Astrocyte (in vitro differentiated cells and primary cell): ENCODE data around the gene DCUN1D3.

Source experiments
- CTCF ChIP-seq: IDR thresholded peaks from 2 replicates; pipeline ENCODE4 v1.5.1; 2011; ENCODE audit warnings: low read depth, mild to moderate bottlenecking, inconsistent platforms, low read length, moderate library complexity; ENCODE audit not compliant: insufficient read depth
- EZH2 ChIP-seq: IDR thresholded peaks from 2 replicates; pipeline ENCODE4 v1.6.1; 2012; ENCODE audit warnings: mild to moderate bottlenecking, low read length, inconsistent platforms; ENCODE audit not compliant: insufficient read depth

GRCh38 chr16:20931066-20931600, 31.0 kb upstream of the DCUN1D3 start:
- no peak for TF ChIP-seq CTCF
- TF ChIP-seq EZH2: no peak
